Measurements from ENCODE around the gene NR0B2. TPM values are rescaled to one million over a fixed set of nuclear protein-coding genes. Genes with fewer than 3 reads are reported as not detected.

The NR0B2 gene
- polyA plus RNA-seq, 1 donor from 2014 or later, result not detected

Other genes with a start within 250 kb of the NR0B2 start
- 13.2 and 16.2 TPM in 2 replicates for gene ARID1A, start 218.0 kb downstream of the NR0B2 start, polyA plus RNA-seq
- 4.7 and 5.9 TPM in 2 replicates for gene PIGV, start 126.0 kb downstream of the NR0B2 start, polyA plus RNA-seq
- gene ZDHHC18, start 87.3 kb downstream of the NR0B2 start, polyA plus RNA-seq, result 23.7 and 27.3 TPM in 2 replicates
- 0.25 TPM in 1 of 2 replicates, not detected in the other for gene SFN, start 50.8 kb downstream of the NR0B2 start, polyA plus RNA-seq
- 17.7 and 20.2 TPM in 2 replicates for gene GPN2, start 23.7 kb downstream of the NR0B2 start, polyA plus RNA-seq
- 6.6 and 7.1 TPM in 2 replicates for gene GPATCH3, start 13.5 kb downstream of the NR0B2 start, polyA plus RNA-seq
- gene NUDC, start 7.8 kb upstream of the NR0B2 start, polyA plus RNA-seq, result 20.6 and 32.1 TPM in 2 replicates
- gene KDF1, start 46.5 kb upstream of the NR0B2 start, polyA plus RNA-seq, result not detected in 2 replicates
- 11.0 and 17.2 TPM in 2 replicates for gene TRNP1, start 79.7 kb upstream of the NR0B2 start, polyA plus RNA-seq
- gene TENT5B, start 98.9 kb upstream of the NR0B2 start, polyA plus RNA-seq, result not detected in 2 replicates
- 1.1 and 1.5 TPM in 2 replicates for gene SLC9A1, start 241.2 kb upstream of the NR0B2 start, polyA plus RNA-seq